H9 (cell line): ENCODE data around the gene NAV1. TPM values are rescaled to one million over a fixed set of nuclear protein-coding genes. Genes with fewer than 3 reads are reported as not detected.

ENCODE experiments used
- DNase-seq: peaks from one replicate; pipeline ENCODE4 v3.0.0-alpha.2; 2017
- H2AFZ ChIP-seq: one replicate; pipeline ENCODE4 v1.6.1; 2013; ENCODE audit warnings: mild to moderate bottlenecking, low read length, control low read depth, moderate library complexity
- H2AK5ac ChIP-seq: 2 replicates; pipeline ENCODE4 v1.6.1; 2013; ENCODE audit warnings: low read length, control low read depth, mixed read lengths; ENCODE audit not compliant: insufficient read length
- H2BK120ac ChIP-seq: one replicate; pipeline ENCODE4 v1.6.1; 2013; ENCODE audit warnings: low read depth, mild to moderate bottlenecking, low read length, control low read depth, inconsistent platforms; ENCODE audit not compliant: poor library complexity, severe bottlenecking
- H2BK12ac ChIP-seq: 2 replicates; pipeline ENCODE4 v1.6.1; 2013; ENCODE audit warnings: low read length, control low read depth, mixed read lengths, low read depth; ENCODE audit not compliant: insufficient read length
- H2BK15ac ChIP-seq: 2 replicates; pipeline ENCODE4 v1.6.1; 2013; ENCODE audit warnings: low read depth, low read length, control low read depth
- H2BK20ac ChIP-seq: one replicate; pipeline ENCODE4 v1.6.1; 2013; ENCODE audit warnings: low read depth, mild to moderate bottlenecking, low read length, control low read depth, inconsistent platforms; ENCODE audit not compliant: poor library complexity, severe bottlenecking
- H2BK5ac ChIP-seq: 2 replicates; pipeline ENCODE4 v1.6.1; 2013; ENCODE audit warnings: low read length, control low read depth, mixed read lengths; ENCODE audit not compliant: insufficient read length
- H3K14ac ChIP-seq: 2 replicates; pipeline ENCODE4 v1.6.1; 2013; ENCODE audit warnings: low read length, control low read depth; ENCODE audit not compliant: insufficient read depth
- H3K18ac ChIP-seq: 2 replicates; pipeline ENCODE4 v1.6.1; 2013; ENCODE audit warnings: low read depth, mild to moderate bottlenecking, mixed read lengths, low read length, control low read depth; ENCODE audit not compliant: insufficient read length
- H3K23ac ChIP-seq: 2 replicates; pipeline ENCODE4 v1.6.1; 2013; ENCODE audit warnings: low read length, control low read depth, mixed read lengths, low read depth; ENCODE audit not compliant: insufficient read length
- H3K23me2 ChIP-seq: 2 replicates; pipeline ENCODE4 v1.6.1; 2013; ENCODE audit warnings: low read depth, mild to moderate bottlenecking, mixed read lengths, low read length, control low read depth; ENCODE audit not compliant: insufficient read length, poor library complexity, severe bottlenecking
- H3K27ac ChIP-seq: 2 replicates; pipeline ENCODE4 v1.5.1; 2013; ENCODE audit warnings: low read length, control low read depth, mixed read lengths, low read depth; ENCODE audit not compliant: insufficient read length
- H3K27me3 ChIP-seq: 2 replicates; pipeline ENCODE4 v1.6.1; 2013; ENCODE audit warnings: low read length, control low read depth, inconsistent platforms; ENCODE audit not compliant: insufficient read depth
- H3K4ac ChIP-seq: 2 replicates; pipeline ENCODE4 v1.6.1; 2013; ENCODE audit warnings: low read depth, mild to moderate bottlenecking, control low read depth, inconsistent platforms, low read length, moderate library complexity
- H3K4me1 ChIP-seq: 2 replicates; pipeline ENCODE4 v1.6.1; 2013; ENCODE audit warnings: low read length, control low read depth, inconsistent platforms; ENCODE audit not compliant: insufficient read depth
- H3K4me2 ChIP-seq: 2 replicates; pipeline ENCODE4 v1.6.1; 2013; ENCODE audit warnings: low read length, control low read depth, mixed read lengths; ENCODE audit not compliant: insufficient read length, insufficient read depth
- H3K56ac ChIP-seq: 2 replicates; pipeline ENCODE4 v1.6.1; 2013; ENCODE audit warnings: low read depth, mild to moderate bottlenecking, mixed read lengths, low read length, control low read depth; ENCODE audit not compliant: insufficient read length
- H3K79me1 ChIP-seq: 2 replicates; pipeline ENCODE4 v1.6.1; 2013; ENCODE audit warnings: low read depth, mild to moderate bottlenecking, moderate library complexity, low read length, control low read depth, inconsistent platforms; ENCODE audit not compliant: insufficient read depth, poor library complexity, severe bottlenecking
- H3K79me2 ChIP-seq: 2 replicates; pipeline ENCODE4 v1.6.1; 2013; ENCODE audit warnings: low read length, control low read depth, inconsistent platforms; ENCODE audit not compliant: insufficient read depth
- H3K9ac ChIP-seq: 2 replicates; pipeline ENCODE4 v1.6.1; 2013; ENCODE audit warnings: low read length, control low read depth, mixed read lengths; ENCODE audit not compliant: insufficient read length; ENCODE audit errors: extremely low read depth
- H3K9me3 ChIP-seq: one replicate; pipeline ENCODE4 v1.6.1; 2013; ENCODE audit warnings: low read depth, low read length, inconsistent platforms; ENCODE audit not compliant: control insufficient read depth
- H3T11ph ChIP-seq: one replicate; pipeline ENCODE4 v1.6.1; 2013; ENCODE audit warnings: mild to moderate bottlenecking, low read length, control low read depth, inconsistent platforms
- H4K20me1 ChIP-seq: one replicate; pipeline ENCODE4 v1.6.1; 2013; ENCODE audit not compliant: control insufficient read depth, insufficient read length, insufficient read depth
- H4K5ac ChIP-seq: 2 replicates; pipeline ENCODE4 v1.6.1; 2013; ENCODE audit warnings: low read depth, mild to moderate bottlenecking, mixed read lengths, low read length, control low read depth; ENCODE audit not compliant: insufficient read length
- H4K8ac ChIP-seq: replicated peaks from 2 replicates; pipeline ENCODE4 v1.6.1; 2013; ENCODE audit warnings: low read length, control low read depth, mixed read lengths, low read depth; ENCODE audit not compliant: insufficient read length
- H4K91ac ChIP-seq: 2 replicates; pipeline ENCODE4 v1.6.1; 2013; ENCODE audit warnings: low read depth, mild to moderate bottlenecking, moderate library complexity, mixed read lengths, low read length, control low read depth; ENCODE audit not compliant: insufficient read length
- H3K27ac Mint-ChIP-seq, 3 experiments: 2 replicates in 2 of 3; 3 replicates in 1 of 3; pipeline ENCODE4 v1.8.0; 2020 to 2021; ENCODE audit warnings: mixed read lengths in 3 of 3, mild to moderate bottlenecking in 1 of 3, moderate library complexity in 1 of 3
- H3K27me3 Mint-ChIP-seq: 2 replicates; pipeline ENCODE4 v1.8.0; 2021; ENCODE audit warnings: low read depth, mild to moderate bottlenecking, moderate library complexity, mixed read lengths
- H3K36me3 Mint-ChIP-seq, 3 experiments: 2 replicates in 2 of 3; 3 replicates in 1 of 3; pipeline ENCODE4 v1.8.0; 2020 to 2021; ENCODE audit warnings: low read depth in 3 of 3, mixed read lengths in 3 of 3; ENCODE audit not compliant: insufficient read depth in 1 of 3
- H3K4me1 Mint-ChIP-seq, 2 experiments: 2 replicates each; pipeline ENCODE4 v1.8.0; 2020; ENCODE audit warnings: mixed read lengths in 2 of 2
- H3K4me3 Mint-ChIP-seq, 2 experiments: 2 replicates in 1 of 2; 3 replicates in 1 of 2; pipeline ENCODE4 v1.8.0; 2020 to 2021; ENCODE audit warnings: mild to moderate bottlenecking in 2 of 2, mixed read lengths in 2 of 2, moderate library complexity in 1 of 2
- H3K9me3 Mint-ChIP-seq, 2 experiments: 2 replicates in 1 of 2; 3 replicates in 1 of 2; pipeline ENCODE4 v1.8.0; 2020; ENCODE audit warnings: mild to moderate bottlenecking in 2 of 2, mixed read lengths in 2 of 2, moderate library complexity in 1 of 2
- CTCF ChIP-seq: fragments of 200-600 bp; sonication (generic); conservative IDR thresholded peaks from 3 replicates; pipeline ENCODE4 v1.8.0; 2021; ENCODE audit warnings: antibody characterized with exemption, mild to moderate bottlenecking
- total RNA-seq: library from RNA; stranded (reverse); gene quantifications from 2 replicates; pipeline ENCODE4 v1.2.1, GENCODE V29; 2021

Gene NAV1
- total RNA-seq, 1 experiment from 2014 or later: 20.5 TPM

GRCh38 chr1:201576914-201577313 is 38.0 kb downstream of the NAV1 start:
- no peak overlapping the region for H3K27ac ChIP-seq
- no peak overlapping the region for H3K56ac ChIP-seq

More at GRCh38 chr1:201576914-201577313, 38.0 kb downstream of the NAV1 start:
- no peaks in the 10 kb centered on the region for H3K23me2 ChIP-seq
- H3K27me3 ChIP-seq: no peaks in the 10 kb centered on the region
- no peak overlapping the region for H4K8ac ChIP-seq
- no peak overlapping the region for H3K9ac ChIP-seq
- H3K4me1 ChIP-seq: 0 out of 2 replicates have a peak, but pooled peaks cover 2% of the 10 kb centered on the region
- H3K79me1 ChIP-seq: no peaks in the 10 kb centered on the region
- no peak overlapping the region for H2BK120ac ChIP-seq
- no peak overlapping the region for H3T11ph ChIP-seq
- H2BK15ac ChIP-seq: no peak overlapping the region
- H2AFZ ChIP-seq: no peak overlapping the region
- H4K5ac ChIP-seq: no peak overlapping the region
- no peaks in the 10 kb centered on the region for H3K9me3 ChIP-seq
- no peak overlapping the region for H2BK5ac ChIP-seq
- Mint-ChIP-seq H3K36me3 (no peaks in the 10 kb centered on the region; a peak in 1 of 7 replicates), H3K4me1 (peaks cover 3 to 4% of the 10 kb centered on the region in 2 experiments), H3K4me3 (no peak overlapping the region), H3K9me3 (peaks cover 0 to 2% of the 10 kb centered on the region in 2 experiments; a peak in 4 of 5 replicates), H3K27ac (no peak overlapping the region), H3K27me3 (peaks cover 6% of the 10 kb centered on the region)
- DNase-seq: no peak
- H2AK5ac ChIP-seq: no peak overlapping the region
- no peak overlapping the region for H2BK20ac ChIP-seq
- no peak overlapping the region for H2BK12ac ChIP-seq
- H3K23ac ChIP-seq: no peak overlapping the region
- H3K4ac ChIP-seq: no peak overlapping the region
- H3K79me2 ChIP-seq: no peaks in the 10 kb centered on the region
- no peak overlapping the region for H3K18ac ChIP-seq
- no peak overlapping the region for H4K91ac ChIP-seq
- no peak overlapping the region for H3K4me2 ChIP-seq
- no peak overlapping the region for H3K14ac ChIP-seq
- TF ChIP-seq CTCF: no peak
- no peaks in the 10 kb centered on the region for H4K20me1 ChIP-seq
